ENCODE measurements around the gene SMAP1.

SMAP1 gene

DNA sequence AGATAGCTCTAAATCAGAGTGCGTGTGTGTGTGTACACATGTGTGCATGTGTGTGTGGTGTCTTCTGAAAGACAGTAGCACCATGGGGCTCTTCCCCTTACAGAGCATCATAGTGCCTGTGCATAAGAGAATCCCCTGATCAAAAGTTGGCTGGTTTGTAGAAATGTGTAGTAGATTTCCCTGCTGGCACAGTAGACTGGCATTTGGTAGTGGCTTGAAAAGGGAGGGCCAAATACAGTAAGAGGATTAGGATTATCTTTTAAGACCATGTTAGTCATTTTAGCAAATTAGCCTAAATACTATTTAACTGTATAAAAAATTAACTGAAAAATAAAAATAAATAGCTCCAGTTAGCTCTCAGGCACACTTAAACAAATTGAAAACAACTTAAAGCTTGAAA, 176.6 kb downstream of the SMAP1 start:
- no peak for DNase-seq (ENCODE audit: low spot score)
- Histone ChIP-seq H3K36me3 (ENCODE audit: low read depth) (no peaks in the 10 kb centered on the region), H3K4me3 (ENCODE audit: severe bottlenecking) (no peak overlapping the region), H3K27me3 (ENCODE audit: insufficient read depth, poor library complexity, severe bottlenecking) (no peaks in the 10 kb centered on the region), H3K27ac (ENCODE audit: poor library complexity, severe bottlenecking) (no peak overlapping the region), H3K4me1 (ENCODE audit: insufficient read depth, poor library complexity, severe bottlenecking) (no peaks in the 10 kb centered on the region), H3K9me3 (ENCODE audit: severe bottlenecking) (no peaks in the 10 kb centered on the region)
- TF ChIP-seq, protein P1, sequence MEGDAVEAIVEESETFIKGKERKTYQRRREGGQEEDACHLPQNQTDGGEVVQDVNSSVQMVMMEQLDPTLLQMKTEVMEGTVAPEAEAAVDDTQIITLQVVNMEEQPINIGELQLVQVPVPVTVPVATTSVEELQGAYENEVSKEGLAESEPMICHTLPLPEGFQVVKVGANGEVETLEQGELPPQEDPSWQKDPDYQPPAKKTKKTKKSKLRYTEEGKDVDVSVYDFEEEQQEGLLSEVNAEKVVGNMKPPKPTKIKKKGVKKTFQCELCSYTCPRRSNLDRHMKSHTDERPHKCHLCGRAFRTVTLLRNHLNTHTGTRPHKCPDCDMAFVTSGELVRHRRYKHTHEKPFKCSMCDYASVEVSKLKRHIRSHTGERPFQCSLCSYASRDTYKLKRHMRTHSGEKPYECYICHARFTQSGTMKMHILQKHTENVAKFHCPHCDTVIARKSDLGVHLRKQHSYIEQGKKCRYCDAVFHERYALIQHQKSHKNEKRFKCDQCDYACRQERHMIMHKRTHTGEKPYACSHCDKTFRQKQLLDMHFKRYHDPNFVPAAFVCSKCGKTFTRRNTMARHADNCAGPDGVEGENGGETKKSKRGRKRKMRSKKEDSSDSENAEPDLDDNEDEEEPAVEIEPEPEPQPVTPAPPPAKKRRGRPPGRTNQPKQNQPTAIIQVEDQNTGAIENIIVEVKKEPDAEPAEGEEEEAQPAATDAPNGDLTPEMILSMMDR (IDR thresholded peaks at IDR 0.05; ENCODE audit: poor library complexity, severe bottlenecking), result no peak
- ATAC-seq (ENCODE audit: low read depth), result no peak

DNA sequence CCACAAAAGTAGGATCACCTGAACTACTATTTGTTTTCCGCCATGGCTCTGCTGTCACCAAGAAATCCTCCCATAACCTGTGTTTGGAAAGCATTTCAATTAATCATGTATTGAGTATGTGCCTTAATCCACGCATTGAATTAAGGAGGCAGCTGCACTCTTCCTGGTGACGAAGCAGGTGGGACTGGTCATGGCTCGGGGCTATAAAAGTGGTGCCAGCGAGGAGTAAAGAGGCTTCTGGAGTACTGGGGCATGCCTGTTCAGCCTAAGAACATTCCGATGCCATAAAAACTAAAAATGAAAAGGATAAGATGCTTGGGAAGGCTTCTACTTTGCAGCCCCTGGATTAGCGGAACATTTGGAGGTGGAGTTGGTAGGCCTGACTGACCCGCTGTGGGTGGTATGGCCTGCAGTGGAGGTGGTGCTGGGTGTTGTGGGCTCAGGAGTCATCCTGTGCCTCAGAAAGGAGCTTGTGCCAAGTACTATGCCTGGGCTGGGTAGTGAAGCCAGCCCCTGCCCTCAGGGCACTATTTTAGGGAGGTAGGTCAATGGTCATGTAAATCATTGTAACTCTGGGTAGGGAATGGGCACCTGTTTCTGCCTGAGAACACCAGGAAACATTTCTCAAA, 178.6 kb downstream of the SMAP1 start:
- ATAC-seq (ENCODE audit: low read depth) (no peak), DNase-seq (ENCODE audit: low spot score) (no peak)
- H3K36me3 ChIP-seq (ENCODE audit: low read depth), result no peaks in the 10 kb centered on the region
- no peak overlapping the region for H3K27ac ChIP-seq (ENCODE audit: poor library complexity, severe bottlenecking)
- no peaks in the 10 kb centered on the region for H3K4me1 ChIP-seq (ENCODE audit: insufficient read depth, poor library complexity, severe bottlenecking)
- H3K27me3 ChIP-seq (ENCODE audit: insufficient read depth, poor library complexity, severe bottlenecking), result no peaks in the 10 kb centered on the region
- TF ChIP-seq, protein P1 (IDR thresholded peaks at IDR 0.05; ENCODE audit: poor library complexity, severe bottlenecking), result no peak
- H3K4me3 ChIP-seq (ENCODE audit: severe bottlenecking), result no peak overlapping the region
- H3K9me3 ChIP-seq (ENCODE audit: severe bottlenecking), result no peaks in the 10 kb centered on the region

DNA sequence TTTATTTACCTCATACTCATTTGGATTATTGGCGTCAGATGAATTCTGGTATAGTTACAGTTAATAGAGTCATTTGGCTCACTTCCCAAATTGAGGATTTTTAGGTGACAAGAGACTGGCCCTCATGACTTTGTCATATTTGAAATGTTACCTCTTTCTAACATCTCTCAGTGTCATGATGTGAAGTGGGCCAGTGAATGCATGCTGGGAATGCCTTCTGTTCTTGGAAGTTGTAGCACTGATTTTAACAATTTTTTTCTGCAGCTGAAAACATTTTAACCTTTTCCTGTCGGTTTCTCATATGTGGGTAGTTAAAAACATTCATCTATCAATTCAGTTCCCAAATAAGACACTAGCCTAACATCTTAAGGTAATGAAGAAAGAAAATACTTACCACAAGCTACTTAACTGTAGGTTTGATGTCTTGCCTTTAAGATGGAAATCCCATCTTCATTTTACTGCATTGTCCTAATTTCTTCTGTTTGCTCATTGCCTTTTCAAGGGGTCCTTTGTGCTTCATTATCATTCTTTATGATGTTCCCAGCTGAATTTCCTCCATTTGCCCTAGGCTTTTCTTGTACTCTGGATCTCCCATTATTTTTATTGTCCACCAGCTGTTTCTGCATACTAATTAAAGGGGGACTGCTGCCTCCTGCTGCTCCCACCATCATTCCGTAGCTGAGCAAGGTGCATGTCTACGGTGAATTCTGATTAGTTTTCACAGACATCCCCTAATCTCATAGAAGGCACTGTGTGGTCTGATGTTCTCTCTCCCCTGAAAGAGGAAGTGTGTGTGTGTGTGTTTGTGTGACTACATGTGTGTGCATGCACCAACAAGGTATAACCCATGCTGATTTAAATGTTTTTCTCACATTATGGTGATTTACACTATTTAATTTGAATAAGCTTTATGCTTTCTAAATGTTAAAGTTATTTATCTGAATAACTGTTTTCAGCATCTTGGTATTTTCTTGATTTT, 179.7 kb downstream of the SMAP1 start:
- TF ChIP-seq, protein P1 (IDR thresholded peaks at IDR 0.05; ENCODE audit: poor library complexity, severe bottlenecking), result no peak
- DNase-seq (ENCODE audit: low spot score), result no peak
- no peaks in the 10 kb centered on the region for H3K9me3 ChIP-seq (ENCODE audit: severe bottlenecking)
- no peak overlapping the region for H3K4me3 ChIP-seq (ENCODE audit: severe bottlenecking)
- no peak overlapping the region for H3K27ac ChIP-seq (ENCODE audit: poor library complexity, severe bottlenecking)
- no peak for ATAC-seq (ENCODE audit: low read depth)
- H3K36me3 ChIP-seq (ENCODE audit: low read depth), result no peaks in the 10 kb centered on the region
- no peaks in the 10 kb centered on the region for H3K4me1 ChIP-seq (ENCODE audit: insufficient read depth, poor library complexity, severe bottlenecking)
- no peaks in the 10 kb centered on the region for H3K27me3 ChIP-seq (ENCODE audit: insufficient read depth, poor library complexity, severe bottlenecking)

DNA sequence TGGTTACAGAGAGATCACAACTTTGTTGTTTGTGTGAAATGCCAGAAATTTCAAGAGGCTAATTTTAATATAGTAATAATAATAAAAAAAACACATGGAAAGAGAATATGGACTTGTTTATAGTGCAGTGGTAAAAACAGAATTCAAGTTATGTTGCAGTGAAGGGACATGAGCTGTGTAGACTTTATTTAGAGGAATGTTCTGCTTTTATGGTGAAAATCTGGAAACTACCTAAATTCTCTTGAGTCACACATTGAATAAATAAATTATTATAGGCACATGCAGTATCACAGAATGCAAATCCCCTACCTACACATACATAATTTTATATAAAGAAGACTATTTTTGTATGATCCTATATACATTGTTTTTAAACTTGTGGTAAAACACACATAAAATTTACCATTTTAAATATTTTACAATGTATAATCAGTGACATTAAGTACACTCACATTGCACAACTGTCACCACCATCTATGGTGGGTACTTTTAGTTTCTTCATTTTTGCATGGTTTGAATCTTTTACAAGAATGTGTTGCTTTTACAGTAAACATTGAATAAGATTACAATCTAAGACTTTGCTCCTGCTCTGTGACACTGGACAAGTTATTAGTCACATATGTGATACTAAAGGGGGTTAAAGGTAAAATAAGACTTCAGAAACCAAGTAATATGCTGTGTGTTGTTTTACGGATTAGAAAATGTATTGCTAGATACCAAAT, 181.8 kb downstream of the SMAP1 start:
- H3K4me1 ChIP-seq (ENCODE audit: insufficient read depth, poor library complexity, severe bottlenecking), result no peaks in the 10 kb centered on the region
- H3K9me3 ChIP-seq (ENCODE audit: severe bottlenecking), result no peaks in the 10 kb centered on the region
- TF ChIP-seq, protein P1 (IDR thresholded peaks at IDR 0.05; ENCODE audit: poor library complexity, severe bottlenecking), result no peak
- no peak overlapping the region for H3K4me3 ChIP-seq (ENCODE audit: severe bottlenecking)
- DNase-seq (ENCODE audit: low spot score) (no peak), ATAC-seq (ENCODE audit: low read depth) (no peak)
- H3K27ac ChIP-seq (ENCODE audit: poor library complexity, severe bottlenecking), result no peak overlapping the region
- H3K27me3 ChIP-seq (ENCODE audit: insufficient read depth, poor library complexity, severe bottlenecking), result no peaks in the 10 kb centered on the region
- H3K36me3 ChIP-seq (ENCODE audit: low read depth), result no peaks in the 10 kb centered on the region
